MM.1S (cell line): ENCODE results near the gene SLC2A4RG.

Experiments
- DNase-seq: peaks from one replicate; pipeline ENCODE4 v3.0.0-alpha.2; 2015
- H2AFZ ChIP-seq: fragments of 300-600 bp; sonication (generic); 2 replicates; pipeline ENCODE4 v1.6.0; 2016; ENCODE audit warnings: antibody characterized with exemption, low read length
- H3F3A ChIP-seq: fragments of 300-600 bp; sonication (generic); 2 replicates; pipeline ENCODE4 v1.6.1; 2016; ENCODE audit warnings: mild to moderate bottlenecking, antibody characterized with exemption, low read length, moderate library complexity, mixed read lengths; ENCODE audit not compliant: insufficient read depth
- H3K27ac ChIP-seq: fragments of 300-600 bp; sonication (generic); 2 replicates; pipeline ENCODE4 v1.5.1; 2016; ENCODE audit warnings: mild to moderate bottlenecking, low read length
- H3K27me3 ChIP-seq: fragments of 300-600 bp; sonication (generic); replicated peaks from 2 replicates; pipeline ENCODE4 v1.6.0; 2016; ENCODE audit warnings: low read length; ENCODE audit not compliant: insufficient read depth
- H3K36me3 ChIP-seq: fragments of 300-600 bp; sonication (generic); replicated peaks from 2 replicates; pipeline ENCODE4 v1.6.1; 2016; ENCODE audit warnings: mild to moderate bottlenecking, low read length, mixed read lengths; ENCODE audit not compliant: insufficient read depth
- H3K4me1 ChIP-seq: fragments of 300-600 bp; sonication (generic); 2 replicates; pipeline ENCODE4 v1.6.1; 2016; ENCODE audit warnings: low read length, mixed read lengths
- H3K4me2 ChIP-seq: fragments of 300-600 bp; sonication (generic); 2 replicates; pipeline ENCODE4 v1.6.0; 2016; ENCODE audit warnings: low read depth, low read length
- H3K4me3 ChIP-seq: fragments of 300-600 bp; sonication (generic); 2 replicates; pipeline ENCODE4 v1.5.1; 2016; ENCODE audit warnings: low read length, mixed read lengths
- H3K79me2 ChIP-seq: fragments of 300-600 bp; sonication (generic); 2 replicates; pipeline ENCODE4 v1.6.1; 2016; ENCODE audit warnings: mixed run types, low read length, mixed read lengths
- H3K9ac ChIP-seq: fragments of 300-600 bp; sonication (generic); 2 replicates; pipeline ENCODE4 v1.6.1; 2016; ENCODE audit warnings: low read length, mixed read lengths
- H3K9me2 ChIP-seq: fragments of 300-600 bp; sonication (generic); replicated peaks from 2 replicates; pipeline ENCODE4 v1.6.1; 2016; ENCODE audit warnings: mild to moderate bottlenecking, low read length, mixed read lengths; ENCODE audit not compliant: insufficient read depth
- H3K9me3 ChIP-seq: fragments of 300-600 bp; sonication (generic); replicated peaks from 2 replicates; pipeline ENCODE4 v1.6.1; 2016; ENCODE audit warnings: mild to moderate bottlenecking, low read length, mixed read lengths; ENCODE audit not compliant: insufficient read depth
- H4K20me1 ChIP-seq: fragments of 300-600 bp; sonication (generic); 2 replicates; pipeline ENCODE4 v1.6.1; 2016; ENCODE audit warnings: mild to moderate bottlenecking, low read length, moderate library complexity, mixed read lengths; ENCODE audit not compliant: insufficient read depth
- EZH2 ChIP-seq: fragments of 300-600 bp; sonication (generic); optimal IDR thresholded peaks from 2 replicates; pipeline ENCODE3; 2017; ENCODE audit warnings: low read depth, mild to moderate bottlenecking, antibody characterized with exemption, low read length, mixed read lengths
- EZH2phosphoT487 ChIP-seq: fragments of 300-600 bp; sonication (generic); IDR thresholded peaks from 2 replicates; pipeline ENCODE4 v1.6.1; 2018; ENCODE audit warnings: antibody characterized with exemption, low read length
- TF ChIP-seq, protein P1 (sequence below): fragments of 300-600 bp; sonication (generic); IDR thresholded peaks from 2 replicates; pipeline ENCODE4 v1.5.1; 2016; ENCODE audit warnings: antibody characterized with exemption, low read length, mixed read lengths

Gene SLC2A4RG

DNA sequence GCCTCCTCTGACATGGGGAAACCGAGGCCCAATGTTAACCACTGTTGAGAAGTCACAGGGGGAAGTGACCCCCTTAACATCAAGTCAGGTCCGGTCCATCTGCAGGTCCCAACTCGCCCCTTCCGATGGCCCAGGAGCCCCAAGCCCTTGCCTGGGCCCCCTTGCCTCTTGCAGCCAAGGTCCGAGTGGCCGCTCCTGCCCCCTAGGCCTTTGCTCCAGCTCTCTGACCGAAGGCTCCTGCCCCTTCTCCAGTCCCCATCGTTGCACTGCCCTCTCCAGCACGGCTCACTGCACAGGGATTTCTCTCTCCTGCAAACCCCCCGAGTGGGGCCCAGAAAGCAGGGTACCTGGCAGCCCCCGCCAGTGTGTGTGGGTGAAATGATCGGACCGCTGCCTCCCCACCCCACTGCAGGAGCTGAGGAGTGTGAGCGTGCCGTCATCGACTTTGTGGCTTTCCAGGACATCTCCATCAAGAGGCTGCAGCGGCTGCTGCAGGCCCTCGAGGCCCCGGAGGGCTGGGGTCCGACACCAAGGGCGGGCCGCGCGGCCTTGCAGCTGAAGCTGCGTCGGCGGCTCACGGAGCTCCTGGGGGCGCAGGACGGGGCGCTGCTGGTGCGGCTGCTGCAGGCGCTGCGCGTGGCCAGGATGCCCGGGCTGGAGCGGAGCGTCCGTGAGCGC lies 41.6 kb upstream of the SLC2A4RG start:
- Histone ChIP-seq H3K9ac (no peak overlapping the region), H3K27ac (no peak overlapping the region), H3K4me3 (no peak overlapping the region), H3F3A (no peaks in the 10 kb centered on the region; the same call in 1 of the 2 replicates), H3K79me2 (no peaks in the 10 kb centered on the region), H3K27me3 (no peaks in the 10 kb centered on the region), H3K9me3 (no peaks in the 10 kb centered on the region), H3K4me2 (no peak overlapping the region), H3K4me1 (no peaks in the 10 kb centered on the region), H3K36me3 (no peaks in the 10 kb centered on the region), H3K9me2 (no peaks in the 10 kb centered on the region), H4K20me1 (no peaks in the 10 kb centered on the region), H2AFZ (no peak overlapping the region)
- no peak for TF ChIP-seq EZH2phosphoT487
- TF ChIP-seq, protein P1, sequence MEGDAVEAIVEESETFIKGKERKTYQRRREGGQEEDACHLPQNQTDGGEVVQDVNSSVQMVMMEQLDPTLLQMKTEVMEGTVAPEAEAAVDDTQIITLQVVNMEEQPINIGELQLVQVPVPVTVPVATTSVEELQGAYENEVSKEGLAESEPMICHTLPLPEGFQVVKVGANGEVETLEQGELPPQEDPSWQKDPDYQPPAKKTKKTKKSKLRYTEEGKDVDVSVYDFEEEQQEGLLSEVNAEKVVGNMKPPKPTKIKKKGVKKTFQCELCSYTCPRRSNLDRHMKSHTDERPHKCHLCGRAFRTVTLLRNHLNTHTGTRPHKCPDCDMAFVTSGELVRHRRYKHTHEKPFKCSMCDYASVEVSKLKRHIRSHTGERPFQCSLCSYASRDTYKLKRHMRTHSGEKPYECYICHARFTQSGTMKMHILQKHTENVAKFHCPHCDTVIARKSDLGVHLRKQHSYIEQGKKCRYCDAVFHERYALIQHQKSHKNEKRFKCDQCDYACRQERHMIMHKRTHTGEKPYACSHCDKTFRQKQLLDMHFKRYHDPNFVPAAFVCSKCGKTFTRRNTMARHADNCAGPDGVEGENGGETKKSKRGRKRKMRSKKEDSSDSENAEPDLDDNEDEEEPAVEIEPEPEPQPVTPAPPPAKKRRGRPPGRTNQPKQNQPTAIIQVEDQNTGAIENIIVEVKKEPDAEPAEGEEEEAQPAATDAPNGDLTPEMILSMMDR: no peak
- TF ChIP-seq EZH2: no peak
- DNase-seq: no peak

DNA sequence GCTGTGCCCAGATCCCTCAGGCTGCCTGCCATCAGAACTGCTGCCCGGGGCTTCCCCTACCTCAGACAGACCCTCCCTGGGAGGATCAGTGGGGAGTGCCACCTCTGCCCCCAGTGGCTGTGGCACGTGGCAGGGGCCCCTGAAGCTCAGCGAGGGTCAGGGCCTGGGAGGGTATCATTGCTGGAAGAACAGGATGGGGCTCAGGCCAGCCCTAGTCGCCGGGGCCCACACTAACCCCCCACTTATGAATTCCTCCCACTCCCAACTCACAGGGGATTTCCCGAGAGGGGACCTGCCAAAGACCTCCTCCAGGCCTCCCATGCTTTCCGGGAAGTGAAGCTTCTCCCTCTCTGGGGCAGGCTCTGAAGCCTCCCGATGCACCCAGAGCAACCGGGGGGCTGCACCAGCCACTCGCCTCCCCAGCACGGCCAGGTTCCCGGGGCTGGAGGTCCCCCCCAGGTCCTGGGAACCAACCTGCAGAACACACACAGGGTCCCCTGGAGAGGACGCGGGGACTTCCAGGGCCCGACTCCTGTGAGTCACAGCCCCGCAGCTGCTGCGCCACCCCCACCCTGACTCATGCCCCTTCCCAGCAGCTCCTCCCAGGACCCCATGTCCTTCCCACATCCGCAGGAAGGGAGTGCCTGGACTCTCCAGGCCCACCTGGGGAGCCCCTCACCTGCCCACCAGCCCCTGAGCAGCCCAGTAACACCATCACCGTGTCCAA lies 40.7 kb upstream of the SLC2A4RG start:
- Histone ChIP-seq H4K20me1 (no peaks in the 10 kb centered on the region), H3K4me3 (no peak overlapping the region), H3K27me3 (no peaks in the 10 kb centered on the region), H3K9ac (no peak overlapping the region), H3F3A (no peaks in the 10 kb centered on the region; the same call in 1 of the 2 replicates), H3K4me1 (no peaks in the 10 kb centered on the region), H3K79me2 (0 out of 2 replicates have a peak, but pooled peaks cover under 1% of the 10 kb centered on the region), H3K9me3 (no peaks in the 10 kb centered on the region), H3K4me2 (no peak overlapping the region), H3K27ac (no peak overlapping the region), H3K9me2 (no peaks in the 10 kb centered on the region), H2AFZ (no peak overlapping the region), H3K36me3 (no peaks in the 10 kb centered on the region)
- DNase-seq: no peak
- TF ChIP-seq EZH2phosphoT487: no peak
- no peak for TF ChIP-seq EZH2
- TF ChIP-seq, protein P1: no peak

DNA sequence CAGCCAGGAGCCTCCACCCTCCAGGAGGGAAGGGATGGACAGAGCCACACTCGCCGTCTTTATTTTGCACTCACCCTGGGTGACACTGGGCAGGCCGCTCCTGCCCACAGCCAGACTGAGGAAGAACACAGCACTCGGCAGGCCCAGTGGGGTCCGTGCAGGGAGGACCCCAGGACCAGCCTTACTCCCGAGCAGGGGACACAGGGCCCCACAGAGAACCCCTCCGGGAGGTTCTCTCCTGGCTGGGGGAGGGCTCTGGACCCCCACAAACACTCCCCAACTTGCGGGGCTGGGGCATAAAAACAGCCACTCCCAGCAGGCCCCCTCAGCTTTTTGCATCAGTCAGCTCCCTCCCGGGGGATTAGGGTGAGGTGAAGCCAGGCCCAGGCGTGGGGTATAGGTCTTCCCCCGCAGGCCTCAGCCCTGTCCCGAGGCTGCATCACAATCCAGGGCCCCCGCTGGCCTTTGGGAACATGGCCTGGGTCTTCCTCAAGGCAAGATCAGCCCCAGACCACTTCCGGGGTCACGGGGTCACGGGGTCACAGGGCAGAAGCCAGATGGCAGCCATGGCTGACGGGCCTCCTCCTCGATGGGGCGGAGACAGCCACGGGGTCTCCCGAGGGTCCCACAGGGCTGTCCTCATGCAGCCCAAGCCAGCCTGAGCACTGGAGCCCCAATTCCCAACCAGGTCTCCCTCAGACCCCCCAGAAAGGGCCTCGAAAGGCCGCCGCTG lies 39.9 kb upstream of the SLC2A4RG start:
- Histone ChIP-seq H3K27ac (no peak overlapping the region), H3K27me3 (no peaks in the 10 kb centered on the region), H3K4me3 (no peak overlapping the region), H3K9ac (no peak overlapping the region), H3K9me3 (no peaks in the 10 kb centered on the region), H4K20me1 (no peaks in the 10 kb centered on the region), H3K79me2 (peaks cover 8% of the 10 kb centered on the region), H3K4me2 (no peak overlapping the region), H3F3A (no peaks in the 10 kb centered on the region; the same call in 1 of the 2 replicates), H3K9me2 (no peaks in the 10 kb centered on the region), H3K4me1 (no peaks in the 10 kb centered on the region), H3K36me3 (no peaks in the 10 kb centered on the region), H2AFZ (no peak overlapping the region)
- DNase-seq: no peak
- TF ChIP-seq, protein P1: no peak
